Eye (tissue), 1 donor: ENCODE measurements around the gene PSAT1.

ENCODE experiments used
- DNase-seq: peaks from one replicate; pipeline ENCODE4 v3.0.0-alpha.2; 2015

The PSAT1 gene

GRCh38 chr9:78294290-78295176 lies 2.4 kb upstream of the PSAT1 start:
- no peak for DNase-seq

- no peak for DNase-seq
These were observed 1.7 kb upstream of the PSAT1 start for GRCh38 chr9:78295177-78295575.

- DNase-seq, result no peak
These were observed 1.2 kb upstream of the PSAT1 start for GRCh38 chr9:78295731-78296130.

GRCh38 chr9:78296201-78296892 lies 578 bp upstream of the PSAT1 start:
- DNase-seq, result peak; percentile 82

DNA sequence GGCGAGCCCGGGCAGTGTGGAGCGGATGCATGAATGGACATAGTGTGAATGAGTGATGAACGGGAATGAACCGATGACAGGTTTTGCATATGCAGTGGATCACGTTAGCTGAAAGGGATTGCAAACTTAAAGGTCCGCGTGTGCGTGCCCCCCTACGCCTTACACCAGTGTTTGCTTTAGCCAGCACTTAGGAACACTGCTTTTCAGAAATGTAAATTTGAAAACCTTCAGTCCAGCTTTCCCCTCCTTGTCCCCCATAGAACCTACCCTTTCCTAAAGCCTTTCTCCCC lies 692 bp downstream of the PSAT1 start:
- DNase-seq, result peak; percentile 83

DNA sequence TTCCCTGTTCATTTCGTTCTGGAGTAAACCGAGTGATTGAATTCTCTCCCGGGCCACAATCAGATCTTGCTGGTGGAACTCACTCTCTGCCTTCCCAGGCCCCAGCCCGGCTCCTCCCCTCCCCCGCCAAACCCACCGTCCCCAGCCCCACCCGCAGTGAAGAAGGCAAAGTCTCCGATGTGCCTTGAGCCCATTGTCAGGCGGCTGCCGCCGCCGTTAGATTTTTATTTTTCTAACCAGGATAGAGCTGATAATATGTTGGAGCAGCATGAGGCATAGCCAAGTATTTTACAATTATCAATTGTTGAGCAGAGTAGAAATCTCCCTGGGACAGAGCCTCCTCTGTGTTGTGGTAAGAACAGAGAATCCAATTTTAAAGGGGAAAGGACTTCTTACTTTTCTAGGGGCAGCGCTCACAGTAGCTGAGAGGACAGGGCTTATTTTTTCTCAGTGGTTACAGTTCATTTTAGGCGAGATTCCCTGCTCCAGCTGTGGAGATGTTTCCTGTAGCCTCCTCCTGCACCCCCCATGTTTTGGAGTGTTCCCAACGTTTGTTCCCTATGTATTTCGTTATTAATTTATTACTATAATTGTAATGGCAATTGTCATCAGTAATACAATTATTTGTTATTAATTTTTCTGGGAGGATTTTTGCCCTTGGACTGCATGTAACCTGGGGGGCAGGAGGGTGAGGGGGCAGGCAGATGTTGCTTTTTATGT lies 1.3 kb downstream of the PSAT1 start:
- peak; percentile 59 for DNase-seq

DNA sequence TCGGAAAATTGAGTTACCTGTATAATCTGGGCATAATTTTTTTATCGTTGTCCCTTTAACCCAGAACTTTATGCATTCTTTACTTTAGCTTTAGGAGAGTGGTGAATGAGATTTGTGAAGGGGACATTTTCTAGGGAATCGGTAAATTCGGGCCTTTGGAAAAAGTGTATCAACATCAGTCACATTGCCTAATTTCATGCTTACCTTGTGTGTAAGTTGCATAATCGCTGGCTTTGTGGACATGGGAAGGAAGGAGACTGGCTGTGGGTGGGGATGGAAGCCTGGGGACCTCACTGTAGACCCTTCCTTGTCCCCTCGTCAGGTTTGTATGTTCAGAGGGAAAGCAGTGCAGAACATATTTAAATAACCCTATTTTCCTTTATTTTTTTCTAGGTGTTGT lies 3.3 kb downstream of the PSAT1 start:
- DNase-seq, result no peak

DNA sequence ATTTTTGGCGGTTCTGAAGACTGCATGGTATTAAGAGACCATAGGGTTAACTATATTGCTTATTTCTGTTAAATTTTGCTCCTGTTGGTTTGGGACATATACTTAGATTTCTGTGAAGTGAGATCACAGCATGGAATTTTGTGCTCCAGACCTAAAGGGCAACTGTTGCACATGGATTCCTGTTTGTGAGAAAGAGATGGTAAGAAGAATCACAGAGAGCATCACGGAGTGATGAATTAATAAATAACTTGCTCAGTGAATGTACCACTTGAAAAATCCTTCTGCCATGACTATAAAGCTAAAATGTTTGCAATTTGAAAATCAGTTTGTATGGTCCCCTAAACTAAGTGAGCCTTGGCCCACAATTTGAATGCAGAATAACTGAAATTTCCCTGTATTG lies 4.5 kb downstream of the PSAT1 start:
- DNase-seq, result no peak

DNA sequence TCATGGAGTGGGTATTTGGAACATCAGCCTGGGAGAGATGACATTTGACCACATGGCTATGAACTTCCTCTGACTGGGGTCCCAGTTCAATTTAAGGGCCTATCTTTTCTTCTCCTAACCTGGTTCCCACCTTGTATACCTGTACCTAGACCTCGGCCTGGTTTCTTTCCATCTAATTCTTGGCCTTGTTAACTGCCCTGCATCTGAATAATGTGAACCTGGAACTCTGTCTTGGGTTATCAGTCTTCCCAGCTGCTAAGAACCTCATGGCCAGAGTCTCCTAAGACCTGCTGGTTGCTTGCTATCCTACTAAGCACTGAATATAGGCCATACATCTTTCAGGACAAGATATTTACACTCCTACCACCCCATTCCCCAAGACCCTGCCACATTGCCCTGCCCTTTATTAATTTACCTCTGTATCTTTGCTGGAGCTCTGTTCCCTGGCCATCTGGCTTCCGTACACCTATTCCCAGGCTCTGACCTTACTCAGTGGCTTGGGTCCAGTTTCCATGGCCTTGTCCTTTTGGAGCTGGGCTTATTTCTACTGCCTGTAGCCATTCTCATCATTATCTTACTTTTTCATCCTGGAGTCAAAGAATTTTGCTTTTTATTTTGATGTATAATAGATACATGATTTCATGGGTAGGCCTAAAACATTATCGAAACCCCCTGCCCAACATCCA lies 6.6 kb downstream of the PSAT1 start:
- no peak for DNase-seq

DNA sequence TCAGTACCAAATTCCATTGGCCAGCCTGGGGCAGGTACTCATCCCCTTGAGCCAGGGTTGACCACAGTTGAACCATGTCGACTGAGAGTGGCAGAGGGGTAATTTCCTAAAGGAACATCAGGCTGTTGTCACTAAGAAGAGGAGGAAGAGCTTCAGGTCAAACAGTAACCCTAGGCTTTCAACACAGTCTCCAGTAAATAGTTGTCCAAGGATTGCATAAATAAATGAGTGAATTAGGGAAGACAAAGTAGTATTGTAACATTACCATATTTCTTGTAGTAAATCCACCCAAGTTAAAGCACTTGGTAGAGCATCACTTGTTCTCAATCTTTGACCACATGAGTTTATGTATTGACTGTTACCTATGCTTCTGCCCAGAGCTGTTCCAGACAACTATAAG lies 7.4 kb downstream of the PSAT1 start:
- DNase-seq, result no peak

DNA sequence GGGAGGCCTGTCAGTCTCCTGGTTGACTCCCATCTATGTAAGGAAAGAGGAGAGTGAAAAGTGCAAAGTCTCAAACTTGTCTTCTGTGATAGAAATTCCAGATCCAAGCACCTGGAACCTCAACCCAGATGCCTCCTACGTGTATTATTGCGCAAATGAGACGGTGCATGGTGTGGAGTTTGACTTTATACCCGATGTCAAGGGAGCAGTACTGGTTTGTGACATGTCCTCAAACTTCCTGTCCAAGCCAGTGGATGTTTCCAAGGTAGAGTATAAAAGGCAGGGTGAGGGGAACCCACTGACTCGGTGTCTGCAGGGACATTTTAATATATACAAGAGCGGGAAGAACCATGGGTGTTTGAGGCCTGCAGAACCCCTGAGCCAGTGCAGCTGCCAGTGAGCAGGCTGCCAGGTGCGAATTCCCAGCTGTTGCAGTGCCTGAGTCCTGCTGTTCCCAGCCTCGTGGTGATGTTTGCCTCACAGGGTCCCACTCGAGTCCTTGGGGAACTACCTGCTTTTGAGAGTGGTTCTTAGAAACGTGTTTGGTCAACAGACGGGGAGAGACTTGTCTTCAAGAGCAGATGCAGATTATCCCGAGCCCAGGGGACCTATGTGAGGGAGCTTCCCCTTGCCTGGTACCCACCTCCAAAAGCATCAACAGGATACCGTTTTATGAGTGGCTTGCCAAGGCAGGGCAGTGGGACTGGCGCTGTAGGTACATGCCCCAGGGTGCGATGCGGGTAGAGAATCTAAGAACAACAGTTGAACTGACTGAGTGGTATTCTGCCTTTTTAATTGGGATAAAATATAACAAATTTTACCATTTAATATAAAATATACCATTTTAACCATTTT lies 9.5 kb downstream of the PSAT1 start:
- DNase-seq, result no peak

DNA sequence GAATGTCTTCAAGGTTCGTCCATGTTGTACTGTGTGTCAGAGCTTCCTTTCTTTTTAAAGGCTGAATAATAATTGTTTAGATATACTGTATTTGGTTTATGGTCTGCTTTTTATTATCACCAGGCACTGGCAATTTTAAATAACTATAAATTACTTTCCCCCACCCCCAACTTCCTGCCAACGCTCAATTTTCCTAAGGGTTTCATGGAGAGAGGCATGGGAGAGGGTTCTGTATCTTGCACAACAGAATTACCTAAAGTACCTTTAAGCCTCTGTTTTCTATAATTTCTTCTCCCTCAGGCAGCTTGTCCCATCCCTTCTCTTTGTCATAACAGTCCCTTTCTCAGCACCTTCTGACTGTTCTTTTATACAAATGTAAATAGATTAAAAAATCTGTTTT lies 10.4 kb downstream of the PSAT1 start:
- no peak for DNase-seq

DNA sequence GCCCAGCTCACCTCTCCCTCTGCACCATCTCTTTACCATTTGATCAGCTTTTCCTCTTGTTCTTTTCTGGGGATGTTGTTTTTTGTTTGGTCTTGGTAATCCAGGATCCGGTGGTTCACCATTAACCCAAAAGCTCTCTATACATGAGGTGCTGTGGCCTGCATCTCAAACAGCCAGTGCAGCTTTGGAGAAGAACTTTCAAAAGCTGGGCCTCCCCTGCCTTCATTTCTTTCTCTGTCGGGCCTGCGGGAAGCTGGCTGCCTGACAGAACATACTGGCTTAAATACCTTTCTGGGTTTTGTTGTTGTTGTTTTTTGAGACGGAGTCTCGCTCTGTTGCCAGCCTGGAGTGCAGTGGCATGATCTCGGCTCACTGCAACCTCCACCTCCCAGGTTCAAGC lies 12.1 kb downstream of the PSAT1 start:
- no peak for DNase-seq

DNA sequence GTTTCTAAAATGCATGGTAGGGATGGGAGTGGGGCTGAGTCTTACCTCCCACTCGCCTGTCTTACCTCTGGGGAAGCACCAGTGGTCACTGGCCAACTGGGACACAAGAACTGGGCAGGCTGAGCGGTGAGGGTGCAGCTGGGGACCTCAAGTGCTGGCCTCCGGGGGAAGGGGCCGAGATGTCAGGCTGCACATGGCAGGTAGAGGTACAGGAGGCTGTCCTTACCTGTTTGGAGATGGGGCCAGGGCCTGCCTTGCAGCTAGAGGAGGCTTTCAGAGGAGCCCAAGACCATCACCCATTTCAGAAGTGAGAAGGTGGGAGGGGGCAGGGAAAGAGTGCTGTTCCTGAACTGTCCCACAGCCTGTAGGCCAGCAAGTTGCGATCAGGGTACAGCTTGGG lies 14.2 kb downstream of the PSAT1 start:
- no peak for DNase-seq

DNA sequence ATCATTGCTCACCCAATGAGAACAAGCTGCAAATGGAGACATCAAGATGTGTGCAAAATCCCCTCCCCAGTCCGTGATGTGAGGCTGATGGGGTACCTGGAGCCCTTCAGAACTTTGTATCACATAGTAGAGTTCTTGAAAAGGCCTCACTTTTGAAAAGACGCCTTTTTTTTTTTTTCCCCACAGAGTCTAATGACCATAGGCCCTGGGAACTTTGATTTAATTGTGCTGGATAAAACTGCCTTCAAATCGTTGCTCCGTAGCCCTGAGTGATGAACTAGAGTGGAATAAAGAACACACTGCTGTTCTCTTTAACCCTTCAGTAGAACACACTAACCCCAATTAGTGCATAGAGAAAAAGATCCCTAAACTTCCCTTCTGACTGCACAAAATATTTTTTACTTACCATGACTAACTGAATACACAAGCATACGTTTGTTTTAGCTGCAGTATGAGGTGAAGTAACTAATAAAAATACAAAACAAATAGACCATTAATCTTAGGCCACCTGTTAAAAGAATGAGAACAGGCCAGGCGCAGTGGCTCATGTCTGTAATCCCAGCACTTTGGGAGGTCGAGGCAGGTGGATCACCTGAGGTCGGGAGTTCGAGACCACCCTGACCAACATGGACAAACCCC lies 15.1 kb downstream of the PSAT1 start:
- no peak for DNase-seq

- no peak for DNase-seq
These were observed 17.6 kb downstream of the PSAT1 start for GRCh38 chr9:78314550-78314949.

GRCh38 chr9:78314953-78315870 lies 18.3 kb downstream of the PSAT1 start:
- DNase-seq, result no peak

GRCh38 chr9:78316166-78316892 lies 19.4 kb downstream of the PSAT1 start:
- no peak for DNase-seq

DNA sequence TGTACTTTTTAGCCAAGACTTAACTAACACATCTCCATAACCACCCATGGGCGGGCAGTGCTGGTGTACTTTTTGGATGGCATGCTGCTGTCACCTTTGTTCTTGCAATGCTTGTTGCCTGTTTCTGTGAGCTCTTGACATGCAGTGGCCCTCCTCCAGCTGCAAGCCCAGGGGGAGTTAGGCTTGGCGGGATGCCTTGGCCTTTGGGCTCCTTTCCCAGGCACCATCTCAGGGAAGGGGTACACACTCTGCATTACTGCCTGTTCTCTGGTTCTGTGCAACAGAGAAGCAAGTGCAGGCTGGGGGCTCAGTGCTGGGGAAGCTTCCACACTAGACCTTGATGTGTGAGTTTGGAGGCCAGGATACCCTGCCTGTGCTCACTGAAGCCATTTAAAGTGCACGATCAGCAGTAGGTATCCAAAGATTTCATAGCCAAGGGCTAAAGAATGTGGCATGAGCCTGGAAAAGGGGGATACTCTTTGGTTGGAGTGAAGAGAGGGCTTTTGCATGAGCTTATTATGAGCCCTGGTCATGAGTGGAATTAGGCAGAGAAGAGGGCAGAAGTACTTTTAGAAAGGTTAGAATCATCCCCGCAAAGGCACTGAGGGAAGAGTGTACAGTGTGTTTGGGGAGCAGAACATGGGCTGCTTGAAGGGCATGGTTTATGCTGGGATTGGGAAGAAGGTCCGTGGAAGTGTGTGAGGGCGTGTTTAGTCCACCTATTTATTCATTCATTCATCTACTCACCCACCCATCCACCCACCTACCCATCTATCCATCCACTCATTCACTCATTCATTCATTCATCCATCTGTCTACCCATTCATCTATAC lies 22.5 kb downstream of the PSAT1 start:
- no peak for DNase-seq
